Ascending aorta (tissue), 2 donors: ENCODE measurements around the gene MAD2L1. TPM values are rescaled to one million over a fixed set of nuclear protein-coding genes. Genes with fewer than 3 reads are reported as not detected.

Experiments
- DNase-seq, 2 donors: peaks; one replicate each; pipeline ENCODE4 v3.0.0-alpha.2; 2019; ENCODE audit warnings: low spot score in 2 of 2
- H3K27ac ChIP-seq, 2 donors: fragments of 200-600 bp; sonication (generic); one replicate each; pipeline ENCODE4 v1.5.1; 2016 to 2017; ENCODE audit warnings: mild to moderate bottlenecking in 1 of 2
- H3K27me3 ChIP-seq: fragments of 200-600 bp; sonication (generic); one replicate; pipeline ENCODE4 v1.5.1; 2017
- H3K36me3 ChIP-seq, 2 donors: fragments of 200-600 bp; sonication (generic); one replicate each; pipeline ENCODE4 v1.5.1; 2016
- H3K4me1 ChIP-seq, 2 donors: fragments of 200-600 bp; sonication (generic); one replicate each; pipeline ENCODE4 v1.5.1; 2016 to 2017; ENCODE audit warnings: mild to moderate bottlenecking in 1 of 2
- H3K4me3 ChIP-seq, 2 donors: fragments of 200-600 bp; sonication (generic); one replicate each; pipeline ENCODE4 v1.5.1; 2016 to 2017; ENCODE audit warnings: mild to moderate bottlenecking in 1 of 2
- H3K9me3 ChIP-seq, 2 donors: fragments of 200-600 bp; sonication (generic); one replicate each; pipeline ENCODE4 v1.5.1; 2016
- CTCF ChIP-seq, 3 experiments: fragments of 200-600 bp in 2 of 3; fragments of 450-650 bp in 1 of 3; sonication (generic) in 2 of 3; IDR thresholded peaks; one replicate each; pipeline ENCODE4 v1.5.1; 2016 to 2019; ENCODE audit warnings: antibody characterized with exemption in 3 of 3, mild to moderate bottlenecking in 1 of 3, moderate library complexity in 1 of 3
- intact Hi-C: fragments of 100-400 bp; cut with DNase I; formaldehyde crosslinking; loops from one replicate; pipeline ENCODE4 v1.15.1; 2023
- total RNA-seq: library from RNA; depleted of rRNA; stranded (reverse); fragments of >200 nt; gene quantifications from one replicate; pipeline ENCODE4 v1.1.0, GENCODE V29; 2016

MAD2L1 gene
- total RNA-seq, 1 donor from 2014 or later = 12.8 TPM

GRCh38 chr4:120011725-120012124 lies 54.9 kb downstream of the MAD2L1 start:
- Histone ChIP-seq H3K27ac (no peak overlapping the region), H3K27me3 (no peaks in the 10 kb centered on the region), H3K36me3 (no peaks in the 10 kb centered on the region), H3K4me1 (peaks cover 0 to 3% of the 10 kb centered on the region in 2 donors), H3K4me3 (no peak overlapping the region), H3K9me3 (no peaks in the 10 kb centered on the region)
- no peak for DNase-seq
- no peak for TF ChIP-seq CTCF (IDR thresholded peaks at IDR 0.05)
- intact Hi-C loops = no loop called here

GRCh38 chr4:120010646-120011045 lies 56.0 kb downstream of the MAD2L1 start:
- no peak for TF ChIP-seq CTCF (IDR thresholded peaks at IDR 0.05)
- no peaks in the 10 kb centered on the region for H3K36me3 ChIP-seq
- H3K27me3 ChIP-seq = no peaks in the 10 kb centered on the region
- H3K27ac ChIP-seq = no peak overlapping the region
- no peak overlapping the region for H3K4me3 ChIP-seq
- intact Hi-C loops = no loop called here
- no peak for DNase-seq
- no peaks in the 10 kb centered on the region for H3K9me3 ChIP-seq
- H3K4me1 ChIP-seq = peaks cover 0 to 3% of the 10 kb centered on the region in 2 donors

- H3K9me3 ChIP-seq = no peaks in the 10 kb centered on the region
- DNase-seq = no peak
- TF ChIP-seq CTCF (IDR thresholded peaks at IDR 0.05) = no peak
- H3K4me1 ChIP-seq = peaks cover 0 to 3% of the 10 kb centered on the region in 2 donors
- no peak overlapping the region for H3K4me3 ChIP-seq
- H3K27ac ChIP-seq = no peak overlapping the region
- no peaks in the 10 kb centered on the region for H3K27me3 ChIP-seq
- no peaks in the 10 kb centered on the region for H3K36me3 ChIP-seq
- intact Hi-C loops = no loop called here
These were observed 56.9 kb downstream of the MAD2L1 start for GRCh38 chr4:120009731-120010130.

- intact Hi-C loops = no loop called here
- no peaks in the 10 kb centered on the region for H3K9me3 ChIP-seq
- peaks cover 0 to 3% of the 10 kb centered on the region in 2 donors for H3K4me1 ChIP-seq
- no peak for DNase-seq
- H3K4me3 ChIP-seq = no peak overlapping the region
- no peak overlapping the region for H3K27ac ChIP-seq
- no peaks in the 10 kb centered on the region for H3K27me3 ChIP-seq
- H3K36me3 ChIP-seq = no peaks in the 10 kb centered on the region
- no peak for TF ChIP-seq CTCF (IDR thresholded peaks at IDR 0.05)
These were observed 57.7 kb downstream of the MAD2L1 start for GRCh38 chr4:120008957-120009356.

GRCh38 chr4:120007896-120008436 lies 58.7 kb downstream of the MAD2L1 start:
- H3K4me1 ChIP-seq = peaks cover 0 to 3% of the 10 kb centered on the region in 2 donors
- peak overlapping the region; percentile 26 to 33 for H3K27ac ChIP-seq
- no peak for TF ChIP-seq CTCF (IDR thresholded peaks at IDR 0.05)
- no peak overlapping the region for H3K4me3 ChIP-seq
- intact Hi-C loops = no loop called here
- no peak for DNase-seq
- no peaks in the 10 kb centered on the region for H3K27me3 ChIP-seq
- no peaks in the 10 kb centered on the region for H3K9me3 ChIP-seq
- H3K36me3 ChIP-seq = no peaks in the 10 kb centered on the region
